Measurements from ENCODE around the gene BLOC1S4. TPM values are rescaled to one million over a fixed set of nuclear protein-coding genes. Genes with fewer than 3 reads are reported as not detected.

Gene BLOC1S4
- total RNA-seq, 2 donors from 2014 or later, result 8.4 to 17.4 TPM

GRCh38 chr4:6763330-6763851 is 47.4 kb downstream of the BLOC1S4 start:
- Histone ChIP-seq H3K9me3 (no peaks in the 10 kb centered on the region), H3K36me3 (no peaks in the 10 kb centered on the region), H3K4me1 (peaks cover 0 to 10% of the 10 kb centered on the region in 2 donors), H3K27ac (no peak overlapping the region), H3K4me3 (no peak overlapping the region), H3K27me3 (no peaks in the 10 kb centered on the region)
- DNase-seq (ENCODE audit: low spot score), result no peak
- no peak for TF ChIP-seq CTCF (IDR thresholded peaks at IDR 0.05)

DNA sequence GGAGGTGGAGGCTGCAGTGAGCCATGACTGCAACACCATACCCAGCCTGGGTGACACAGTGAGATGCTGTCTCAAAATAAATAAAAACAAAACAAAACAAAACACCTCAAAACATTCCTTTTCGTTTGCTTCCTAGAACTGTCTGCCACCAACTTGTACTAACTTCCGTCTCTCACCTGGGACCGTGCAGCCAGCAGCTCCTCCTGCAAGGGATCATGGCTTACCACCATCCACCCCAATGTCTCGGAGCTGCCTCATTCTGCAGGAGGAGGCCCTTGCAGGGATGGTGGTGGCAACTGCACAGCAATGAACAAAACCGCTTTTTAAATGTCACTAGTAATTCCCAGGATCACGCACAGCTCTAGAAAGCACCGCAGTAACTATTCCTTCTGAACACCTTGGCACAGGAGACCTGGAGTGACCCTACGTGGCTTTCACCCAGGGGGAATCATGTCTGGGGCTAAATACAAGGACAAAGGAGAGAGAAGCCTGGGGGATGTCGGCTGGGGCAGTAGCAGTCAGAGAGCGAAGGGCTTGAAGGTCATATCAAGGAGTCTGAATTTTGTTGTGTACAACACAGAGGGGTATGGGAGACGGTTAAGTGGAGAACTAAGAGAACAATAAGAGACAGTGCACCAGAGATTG is 49.1 kb downstream of the BLOC1S4 start:
- no peak for DNase-seq (ENCODE audit: low spot score)
- Histone ChIP-seq H3K9me3 (no peaks in the 10 kb centered on the region), H3K4me3 (no peak overlapping the region), H3K4me1 (peaks cover 0 to 22% of the 10 kb centered on the region in 2 donors), H3K27ac (no peak overlapping the region), H3K36me3 (no peaks in the 10 kb centered on the region), H3K27me3 (no peaks in the 10 kb centered on the region)
- TF ChIP-seq CTCF (IDR thresholded peaks at IDR 0.05), result no peak

DNA sequence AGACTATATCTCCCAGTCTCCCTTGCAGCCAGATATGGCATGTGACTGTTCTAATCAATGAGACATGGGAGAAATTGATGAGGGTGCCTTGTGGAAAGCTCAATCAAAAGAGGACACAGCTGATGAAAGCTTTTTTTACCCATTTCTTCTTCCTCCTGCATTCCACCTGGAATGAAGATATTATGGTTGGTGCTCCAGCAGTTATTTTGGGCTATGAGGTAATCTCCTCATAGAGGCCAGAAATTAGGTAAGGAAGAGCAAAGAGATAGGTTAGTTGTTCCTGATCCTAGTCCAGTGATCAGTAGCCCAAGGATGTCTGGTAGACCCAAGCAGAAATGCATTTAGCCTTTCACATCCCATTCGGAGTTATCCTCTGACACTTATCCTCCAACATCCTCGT is 49.7 kb downstream of the BLOC1S4 start:
- H3K4me1 ChIP-seq, result peaks cover 0 to 27% of the 10 kb centered on the region in 2 donors
- no peak for TF ChIP-seq CTCF (IDR thresholded peaks at IDR 0.05)
- DNase-seq (ENCODE audit: low spot score), result no peak
- no peaks in the 10 kb centered on the region for H3K27me3 ChIP-seq
- H3K9me3 ChIP-seq, result no peaks in the 10 kb centered on the region
- no peak overlapping the region for H3K27ac ChIP-seq
- no peaks in the 10 kb centered on the region for H3K36me3 ChIP-seq
- H3K4me3 ChIP-seq, result no peak overlapping the region

Other genes with a start within 250 kb of the BLOC1S4 start
- 1 to 10 TPM; 4.6 to 5.7 TPM for gene PPP2R2C, start 243.6 kb upstream of the BLOC1S4 start, total RNA-seq
- gene MAN2B2, start 141.0 kb upstream of the BLOC1S4 start, total RNA-seq, result 10 to 100 TPM; 23.7 to 25.5 TPM
- 100 to 1,000 TPM; 170 to 176 TPM for gene MRFAP1, start 75.5 kb upstream of the BLOC1S4 start, total RNA-seq
- under 1 TPM in 1 of 2 donors, not detected in 1; 0.35 TPM for gene S100P, start 22.3 kb upstream of the BLOC1S4 start, total RNA-seq
- gene MRFAP1L1, start 6.3 kb upstream of the BLOC1S4 start, total RNA-seq, result 10 to 100 TPM; 58.2 to 65.3 TPM
- 10 to 100 TPM; 47.5 to 69.4 TPM for gene KIAA0232, start 66.6 kb downstream of the BLOC1S4 start, total RNA-seq
- 10 to 100 TPM; 33.7 to 34.0 TPM for gene TBC1D14, start 193.7 kb downstream of the BLOC1S4 start, total RNA-seq